GM12864 (cell line): ENCODE results near the gene ABCC4.

Source experiments
- DNase-seq: peaks from one replicate; pipeline ENCODE4 v3.0.0-alpha.2; 2011; ENCODE audit warnings: low read depth
- H3K4me3 ChIP-seq: 2 replicates; pipeline ENCODE4 v1.5.1; 2011; ENCODE audit warnings: mild to moderate bottlenecking, low read depth, low read length, control low read depth
- CTCF ChIP-seq: IDR thresholded peaks from 2 replicates; pipeline ENCODE4 v1.5.1; 2011; ENCODE audit warnings: low read depth, mild to moderate bottlenecking, moderate library complexity, low read length, control low read depth, inconsistent platforms; ENCODE audit errors: missing control alignments

The ABCC4 gene

DNA sequence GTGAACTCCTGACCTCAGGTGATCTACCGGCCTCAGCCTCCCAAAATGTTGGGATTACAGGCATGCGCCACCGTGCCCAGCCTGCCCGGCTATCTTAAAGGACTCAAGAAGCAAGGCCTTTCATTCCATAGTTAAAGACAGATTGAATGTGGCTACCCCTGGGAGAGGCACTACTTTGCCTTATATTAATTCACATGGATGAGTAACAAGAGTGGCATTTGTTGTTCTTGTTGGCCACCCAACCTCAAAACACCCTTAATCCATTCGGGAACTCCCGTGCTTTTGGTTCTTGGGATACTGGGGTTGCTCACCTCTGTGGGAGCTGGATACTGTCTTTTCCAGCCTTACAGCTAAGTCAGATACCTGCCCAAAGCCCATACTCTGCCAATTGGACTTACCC lies 34.4 kb upstream of the ABCC4 start:
- TF ChIP-seq CTCF: no peak
- DNase-seq: no peak
- no peak overlapping the region for H3K4me3 ChIP-seq

GRCh38 chr13:95328386-95328785 lies 27.1 kb upstream of the ABCC4 start:
- no peak for TF ChIP-seq CTCF
- DNase-seq: no peak

GRCh38 chr13:95327190-95327589 lies 25.9 kb upstream of the ABCC4 start:
- no peak for DNase-seq
- no peak overlapping the region for H3K4me3 ChIP-seq
- TF ChIP-seq CTCF: no peak

More at GRCh38 chr13:95328386-95328785, 27.1 kb upstream of the ABCC4 start:
- no peak overlapping the region for H3K4me3 ChIP-seq

GRCh38 chr13:95326695-95327094 lies 25.4 kb upstream of the ABCC4 start:
- no peak for TF ChIP-seq CTCF
- no peak for DNase-seq
- H3K4me3 ChIP-seq: no peak overlapping the region

DNA sequence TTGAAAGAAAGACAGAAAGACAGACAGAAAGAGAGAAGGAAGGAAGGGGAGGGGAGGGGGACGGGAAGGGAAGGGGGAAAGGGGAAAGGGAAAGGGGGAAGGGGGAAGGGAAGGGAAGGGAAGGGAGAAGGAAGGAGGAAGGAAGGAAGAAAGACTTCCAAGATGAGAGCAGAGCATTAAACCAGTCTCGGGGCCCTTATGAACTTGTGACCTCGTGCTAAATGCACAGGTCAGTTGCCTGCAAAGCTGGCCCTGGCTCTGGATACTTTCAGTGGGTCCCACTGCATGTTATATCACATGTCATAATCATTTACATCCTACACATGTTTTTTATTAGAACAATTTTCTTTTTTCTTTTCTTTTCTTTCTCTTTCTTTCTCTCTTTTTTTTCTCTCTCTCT lies 24.2 kb upstream of the ABCC4 start:
- no peak overlapping the region for H3K4me3 ChIP-seq

DNA sequence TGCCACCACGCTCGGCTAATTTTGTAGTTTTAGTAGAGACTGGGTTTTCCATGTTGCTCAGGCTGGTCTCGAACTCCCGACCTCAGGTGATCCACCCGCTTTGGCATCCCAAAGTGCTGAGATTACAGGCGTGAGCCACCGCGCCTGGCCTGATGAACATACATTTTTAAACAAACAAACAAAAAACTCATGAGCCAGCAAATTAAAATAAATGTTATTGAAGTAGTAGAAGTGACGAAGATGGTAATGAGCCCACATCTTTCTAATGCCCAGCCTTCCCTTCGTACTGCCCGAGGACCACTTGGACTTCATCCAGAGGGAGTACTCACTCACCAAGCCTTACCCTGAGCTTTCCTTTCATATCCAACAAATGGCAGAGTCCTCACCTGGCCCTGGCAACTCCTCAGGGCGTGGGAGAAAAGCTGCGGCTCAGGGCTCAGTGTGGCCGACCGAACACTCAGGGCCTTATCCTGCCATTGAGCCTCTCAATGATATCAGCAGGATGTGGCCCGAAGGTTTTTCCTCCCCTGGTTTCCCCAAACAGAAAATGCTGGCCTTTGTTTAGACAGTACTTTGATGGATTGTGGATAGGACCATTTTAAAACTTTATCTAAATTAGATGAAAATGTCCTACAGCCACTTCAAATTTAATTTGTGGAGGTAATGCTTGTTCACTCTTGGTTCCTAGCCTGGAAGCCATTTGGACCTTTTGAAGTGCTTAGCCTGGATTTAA lies 22.8 kb upstream of the ABCC4 start:
- no peak overlapping the region for H3K4me3 ChIP-seq
- TF ChIP-seq CTCF: no peak
- no peak for DNase-seq

More for the DNA sequence above, 24.2 kb upstream of the ABCC4 start:
- no peak for TF ChIP-seq CTCF
- no peak for DNase-seq
